ENCODE results near the gene FAM107B. TPM values are rescaled to one million over a fixed set of nuclear protein-coding genes. Genes with fewer than 3 reads are reported as not detected.
"Not testable (repeated sequence)": the region's sequence is repeated elsewhere in the genome, so short reads cannot be mapped to it uniquely, and the experiment has no call there.

FAM107B gene
- total and polyA plus RNA-seq, 2 of the 4 experiments (the other 2 are of a cell fraction) = 26.4 to 27.1 TPM

- POLR2A ChIA-PET (ENCODE audit: unreplicated experiment) = no interaction called here
These were observed 61.7 kb downstream of the FAM107B start for GRCh38 chr10:14712991-14713424.

GRCh38 chr10:14709344-14709743, 65.4 kb downstream of the FAM107B start:
- dilution Hi-C loops (cut with HindIII; ENCODE audit: low sequenced_read_pairs, unreplicated experiment); H3K23ac ChIP-seq (ENCODE audit: low read depth, low read length); H3K4ac ChIP-seq (ENCODE audit: low read depth, low read length); H2BK15ac ChIP-seq (ENCODE audit: low read depth, low read length); H4K91ac ChIP-seq (ENCODE audit: insufficient read depth, low read depth, low read length); H3K36me3 ChIP-seq (ENCODE audit: control insufficient read depth, insufficient read depth, low read length); CTCF ChIA-PET; H3K27ac ChIP-seq (ENCODE audit: insufficient read depth, low read length); H2BK5ac ChIP-seq (ENCODE audit: low read depth, low read length, poor library complexity, severe bottlenecking); H4K8ac ChIP-seq (ENCODE audit: low read depth in 2 of 2, low read length in 2 of 2); H3K27me3 ChIP-seq (ENCODE audit: control insufficient read depth, insufficient read depth, low read length); H3K4me3 ChIP-seq (ENCODE audit: insufficient read depth, low read depth, low read length); H3K79me1 ChIP-seq (ENCODE audit: low read depth in 1 of 2, low read length in 2 of 2); H3K4me2 ChIP-seq (ENCODE audit: low read depth, low read length); H3K9me3 ChIP-seq (ENCODE audit: control insufficient read depth, insufficient read depth, low read length); DNase-seq; POLR2A ChIA-PET (ENCODE audit: unreplicated experiment); H4K20me1 ChIP-seq (ENCODE audit: insufficient read depth, low read length); H2AK5ac ChIP-seq (ENCODE audit: low read depth, low read length); BruUV-seq (replicated peaks); H3K4me1 ChIP-seq (ENCODE audit: control insufficient read depth, insufficient read depth, low read length); H2BK20ac ChIP-seq (ENCODE audit: low read depth, low read length); H3K9me1 ChIP-seq (ENCODE audit: insufficient read depth, low read length); in situ Hi-C loops (cut with MboI; ENCODE audit: low sequenced_read_pairs); H3K56ac ChIP-seq (ENCODE audit: extremely low read depth, insufficient read depth, low read length); H2BK120ac ChIP-seq (ENCODE audit: low read depth, low read length); H3K18ac ChIP-seq (ENCODE audit: low read depth, low read length); intact Hi-C loops (cut with micrococcal nuclease); H3K14ac ChIP-seq (replicated peaks; ENCODE audit: low read depth, low read length); H3K9ac ChIP-seq (ENCODE audit: low read depth, low read length); H2AFZ ChIP-seq (replicated peaks; ENCODE audit: low read length, poor library complexity); H4K5ac ChIP-seq (ENCODE audit: low read depth, low read length); ATAC-seq (ENCODE audit: low read depth); H2AK9ac ChIP-seq (replicated peaks; ENCODE audit: low read depth, low read length, poor library complexity): not testable (repeated sequence)
- WGBS, 2 experiments (ENCODE audit: extremely low coverage in 2 of 2, insufficient read length in 1 of 2) = no CpG with 5 or more reads among the region's 3 CpGs

More at GRCh38 chr10:14712991-14713424, 61.7 kb downstream of the FAM107B start:
- Histone ChIP-seq H3K9ac (ENCODE audit: low read depth, low read length) (peak overlapping the region; percentile 31; the same call in 1 of the 2 replicates), H3K4ac (ENCODE audit: low read depth, low read length) (peak overlapping the region; percentile 31; the same call in 1 of the 2 replicates), H3K79me1 (ENCODE audit: low read depth in 1 of 2, low read length in 2 of 2) (no peaks in the 10 kb centered on the region), H3K14ac (replicated peaks; ENCODE audit: low read depth, low read length) (no peak overlapping the region; the same call in 1 of the 2 replicates), H4K20me1 (ENCODE audit: insufficient read depth, low read length) (no peaks in the 10 kb centered on the region), H4K5ac (ENCODE audit: low read depth, low read length) (peak overlapping the region; percentile 95), H3K18ac (ENCODE audit: low read depth, low read length) (peak overlapping the region; percentile 90), H3K56ac (ENCODE audit: extremely low read depth, insufficient read depth, low read length) (no peak overlapping the region), H2AFZ (replicated peaks; ENCODE audit: low read length, poor library complexity) (peak overlapping the region; percentile 27), H4K8ac (ENCODE audit: low read depth in 2 of 2, low read length in 2 of 2) (peak overlapping the region; percentile 53 to 61), H3K9me3 (ENCODE audit: control insufficient read depth, insufficient read depth, low read length) (no peaks in the 10 kb centered on the region), H3K27me3 (ENCODE audit: control insufficient read depth, insufficient read depth, low read length) (no peaks in the 10 kb centered on the region), H3K27ac (ENCODE audit: insufficient read depth, low read length) (peak overlapping the region; percentile 66; the same call in 1 of the 2 replicates), H3K9me1 (ENCODE audit: insufficient read depth, low read length) (no peaks in the 10 kb centered on the region), H2AK5ac (ENCODE audit: low read depth, low read length) (peak overlapping the region; percentile 35; the same call in 1 of the 2 replicates), H3K4me3 (ENCODE audit: insufficient read depth, low read depth, low read length) (no peak overlapping the region), H2BK15ac (ENCODE audit: low read depth, low read length) (no peak overlapping the region; the same call in 2 of the 3 replicates), H2BK120ac (ENCODE audit: low read depth, low read length) (peak overlapping the region; percentile 70), H3K4me1 (ENCODE audit: control insufficient read depth, insufficient read depth, low read length) (peaks cover 5% of the 10 kb centered on the region), H2BK20ac (ENCODE audit: low read depth, low read length) (peak overlapping the region; percentile 63; the same call in 1 of the 2 replicates), H4K91ac (ENCODE audit: insufficient read depth, low read depth, low read length) (peak overlapping the region; percentile 54), H2AK9ac (replicated peaks; ENCODE audit: low read depth, low read length, poor library complexity) (no peak overlapping the region), H2BK5ac (ENCODE audit: low read depth, low read length, poor library complexity, severe bottlenecking) (peak overlapping the region; percentile 60), H3K23ac (ENCODE audit: low read depth, low read length) (peak overlapping the region; percentile 19; the same call in 1 of the 2 replicates), H3K36me3 (ENCODE audit: control insufficient read depth, insufficient read depth, low read length) (no peaks in the 10 kb centered on the region), H3K4me2 (ENCODE audit: low read depth, low read length) (peak overlapping the region; percentile 14; the same call in 1 of the 2 replicates)
- in situ Hi-C loops (cut with MboI; ENCODE audit: low sequenced_read_pairs) = no loop called here
- DNase-seq = peak; percentile 72
- no TSS peak for BruUV-seq (replicated peaks)
- ATAC-seq (ENCODE audit: low read depth) = peak; percentile 75
- intact Hi-C loops (cut with micrococcal nuclease) = no loop called here
- dilution Hi-C loops (cut with HindIII; ENCODE audit: low sequenced_read_pairs, unreplicated experiment) = no loop called here
- 0 out of 2 replicates have a peak, but pooled peaks have one; percentile 2 for TF ChIP-seq CEBPB (IDR thresholded peaks at IDR 0.05; ENCODE audit: low read depth, low read length)
- TF ChIP-seq FOS (IDR thresholded peaks at IDR 0.05; ENCODE audit: low read depth, low read length) = no peak
- CTCF ChIA-PET = no interaction called here
- WGBS, 2 experiments (ENCODE audit: extremely low coverage in 2 of 2, insufficient read length in 1 of 2) = no CpG with 5 or more reads among the region's 5 CpGs

All from IMR-90 (cell line).